ENCODE measurements around the gene WWOX.

Gene WWOX

DNA sequence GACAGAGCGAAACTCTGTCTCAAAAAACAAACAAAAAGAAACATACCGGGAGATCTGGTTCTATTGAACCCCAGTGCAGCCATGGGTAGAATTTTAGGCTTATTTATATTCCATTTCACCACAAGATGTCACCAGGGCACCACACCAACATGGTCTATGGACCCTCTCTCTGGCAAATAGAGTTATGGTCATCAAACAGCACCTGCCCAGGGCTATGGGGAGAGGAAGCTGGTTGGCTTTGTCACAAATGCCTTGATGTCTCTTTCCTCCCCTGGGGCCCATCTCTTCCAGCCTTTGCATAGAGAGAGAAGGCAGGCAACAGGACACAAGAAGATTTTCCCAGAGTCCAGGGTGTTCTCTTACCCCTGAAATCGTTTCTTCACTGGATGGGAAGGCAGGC is 128.4 kb downstream of the WWOX start:
- no peak for DNase-seq (ENCODE audit: low spot score)

DNA sequence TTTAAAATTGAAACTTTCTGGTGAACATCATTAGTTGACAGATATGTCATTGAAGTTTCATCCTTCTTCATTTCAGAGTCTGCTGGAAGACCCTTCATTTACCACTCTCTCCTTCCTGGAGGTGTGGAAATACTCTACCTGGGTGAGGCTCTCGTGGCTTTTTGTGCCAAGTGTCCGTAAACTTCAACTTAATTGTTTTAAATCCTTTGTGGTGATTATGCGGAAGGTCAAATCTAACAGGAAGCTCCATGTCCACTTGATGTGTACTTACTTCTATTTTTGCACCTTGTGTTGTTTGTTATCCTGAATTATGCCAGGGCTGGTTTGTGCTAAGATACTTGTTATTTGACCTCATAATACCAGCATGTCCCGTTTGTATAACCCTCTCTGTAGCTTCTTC is 129.2 kb downstream of the WWOX start:
- DNase-seq (ENCODE audit: low spot score), result no peak

DNA sequence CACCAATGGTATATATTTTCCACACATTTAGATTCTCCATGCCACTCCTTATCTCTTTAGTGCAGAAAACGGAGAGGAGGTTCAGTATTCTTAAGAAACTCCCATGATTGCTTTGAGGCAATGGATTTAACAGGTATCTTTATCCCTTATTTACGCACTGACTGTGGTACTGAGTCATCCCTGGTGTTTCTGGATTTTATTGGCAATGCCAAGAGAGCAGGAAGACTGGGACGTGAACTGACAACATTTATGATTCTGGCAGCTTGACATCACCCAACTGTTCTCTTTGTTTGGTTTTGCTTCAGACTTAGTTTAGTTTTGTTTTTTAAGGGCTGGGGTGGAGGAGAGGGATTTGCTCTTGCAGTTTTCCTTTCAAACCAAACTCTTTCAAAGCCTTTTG is 131.4 kb downstream of the WWOX start:
- no peak for DNase-seq (ENCODE audit: low spot score)

GRCh38 chr16:78235168-78235800 is 135.8 kb downstream of the WWOX start:
- peak; percentile 43 for DNase-seq (ENCODE audit: low spot score)

DNA sequence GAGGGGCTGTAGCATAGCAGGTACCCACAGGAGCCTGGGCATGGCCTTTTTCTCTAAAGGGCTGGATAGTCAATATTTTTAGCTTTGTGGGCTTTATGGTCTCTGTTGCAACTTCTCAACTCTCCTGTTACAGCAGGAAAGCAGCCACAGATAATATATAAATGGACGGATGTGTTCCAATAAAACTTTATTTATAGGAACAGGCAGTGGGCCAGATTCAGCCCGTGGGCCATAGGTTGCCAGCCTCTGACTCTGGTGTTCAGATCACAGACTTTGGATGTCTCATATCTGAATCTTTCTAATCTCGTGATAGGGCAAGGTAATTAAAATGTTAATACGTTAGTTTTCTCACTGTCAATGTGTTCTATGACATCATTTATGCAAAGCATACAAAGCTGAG is 136.4 kb downstream of the WWOX start:
- no peak for DNase-seq (ENCODE audit: low spot score)

DNA sequence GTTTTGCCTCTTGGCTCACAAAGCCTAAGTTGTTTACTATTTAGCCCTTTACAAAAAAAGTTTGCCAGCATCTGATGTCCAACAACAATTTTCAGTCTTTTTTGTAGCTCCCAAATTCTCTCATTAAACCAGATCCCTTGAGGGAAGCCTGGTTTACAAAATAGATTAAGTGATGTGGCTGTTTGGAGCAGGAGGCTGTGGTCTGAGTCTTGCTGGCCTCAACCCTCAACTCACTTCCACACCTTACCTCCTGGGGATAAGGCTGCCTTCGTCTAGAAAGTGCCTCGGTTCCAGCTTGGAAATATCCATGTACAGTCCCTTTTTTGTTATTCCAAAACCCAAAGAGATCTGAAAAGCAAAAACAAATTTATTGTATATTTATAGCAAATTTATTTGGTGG is 138.4 kb downstream of the WWOX start:
- DNase-seq (ENCODE audit: low spot score), result no peak

- no peak for DNase-seq (ENCODE audit: low spot score)
These were observed 141.2 kb downstream of the WWOX start for GRCh38 chr16:78240459-78241222.

DNA sequence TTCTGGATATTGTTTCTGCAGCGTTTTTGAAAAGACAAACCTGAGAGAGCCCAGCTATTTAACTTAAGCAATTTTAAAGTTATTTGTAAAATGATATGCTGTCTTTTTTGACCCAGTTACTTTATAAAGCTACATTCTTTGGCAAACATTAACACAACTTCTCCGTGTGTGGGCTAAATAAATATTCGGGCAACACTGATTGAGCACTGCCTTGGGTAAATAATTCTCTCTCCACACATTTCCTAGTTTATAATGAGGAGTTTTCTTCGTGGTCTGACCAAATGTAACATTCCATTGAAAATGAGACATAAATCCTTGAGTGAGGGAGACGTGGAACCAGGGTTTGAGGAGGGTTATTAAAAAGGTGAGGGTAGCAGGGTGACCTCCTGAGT is 142.8 kb downstream of the WWOX start:
- DNase-seq (ENCODE audit: low spot score), result no peak

- no peak for DNase-seq (ENCODE audit: low spot score)
These were observed 144.9 kb downstream of the WWOX start for GRCh38 chr16:78244131-78244895.

DNA sequence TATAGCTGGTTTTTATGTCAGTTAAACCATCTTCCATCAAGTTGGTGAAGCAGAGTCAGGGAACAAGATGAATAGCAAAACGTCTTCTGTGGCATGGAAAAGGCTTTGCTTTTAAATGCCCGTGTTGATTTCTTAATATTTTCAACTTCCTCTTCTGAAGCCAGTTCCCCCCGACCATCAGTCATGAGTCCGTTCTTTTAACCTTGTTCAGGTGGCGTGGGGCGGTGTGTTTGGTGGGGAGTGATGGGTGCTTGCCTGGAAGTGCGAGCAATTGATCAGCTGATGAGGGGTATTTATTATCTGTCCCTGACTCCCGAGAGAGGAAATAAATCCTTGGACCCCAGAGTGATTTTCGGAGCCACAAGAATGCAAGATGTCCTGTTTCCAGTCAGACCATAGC is 147.1 kb downstream of the WWOX start:
- DNase-seq (ENCODE audit: low spot score), result no peak

GRCh38 chr16:78249056-78249455 is 149.6 kb downstream of the WWOX start:
- DNase-seq (ENCODE audit: low spot score), result no peak

DNA sequence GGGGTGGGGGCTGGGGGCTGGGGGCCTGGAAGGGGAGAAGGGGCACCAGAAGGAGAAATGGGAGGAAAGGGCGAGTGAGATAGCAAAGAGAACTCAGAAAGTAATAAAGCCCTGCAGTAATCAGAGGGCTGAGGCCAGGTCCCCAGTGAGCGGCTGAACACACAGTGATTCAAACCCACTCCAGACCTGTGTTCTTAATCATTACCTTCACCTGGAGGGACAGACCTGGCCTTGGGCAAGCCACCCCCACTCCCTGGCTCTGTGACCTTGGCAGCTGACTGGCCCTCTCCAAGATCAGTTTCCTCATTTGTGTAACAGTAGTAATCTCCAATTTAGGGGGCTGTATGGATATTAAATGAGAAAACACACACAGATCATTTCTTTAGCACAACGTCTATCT is 150.4 kb downstream of the WWOX start:
- no peak for DNase-seq (ENCODE audit: low spot score)

DNA sequence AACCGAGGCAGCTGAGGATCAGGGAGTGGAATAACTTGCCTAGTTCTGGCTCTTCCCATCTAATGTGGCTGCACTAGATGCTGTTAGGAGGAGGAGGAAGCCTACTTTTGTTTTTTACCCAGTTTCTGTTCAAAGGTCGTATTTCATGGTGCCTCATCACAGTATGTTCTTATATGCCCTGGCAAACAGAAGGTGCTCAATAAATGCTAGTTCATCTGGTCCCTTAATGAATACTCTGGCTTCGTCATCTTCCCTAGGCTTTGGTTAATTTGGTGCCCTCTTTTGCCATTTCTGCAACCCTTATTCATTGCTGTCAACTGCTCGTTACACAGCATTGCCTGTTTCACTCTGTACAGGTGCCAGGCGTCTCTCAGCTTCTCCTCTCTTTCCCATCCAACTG is 151.7 kb downstream of the WWOX start:
- DNase-seq (ENCODE audit: low spot score), result no peak

DNA sequence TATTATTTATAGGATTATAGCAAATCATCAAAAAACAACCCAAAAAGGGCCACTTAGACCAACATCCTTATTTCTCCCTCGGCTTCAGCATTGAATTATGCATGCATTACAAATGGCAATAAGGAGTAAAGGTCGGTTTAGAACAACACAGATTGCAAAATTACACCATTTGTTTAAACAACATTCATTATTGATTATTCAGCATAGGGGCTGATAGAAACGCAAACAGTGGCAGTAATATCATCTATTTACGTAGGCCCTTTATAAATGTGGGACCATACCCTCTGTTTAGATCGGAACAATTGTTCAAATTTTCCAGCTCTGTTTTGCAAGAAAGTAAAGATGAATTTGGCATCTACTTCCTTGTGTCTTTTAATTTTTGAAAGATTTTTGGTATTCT is 153.3 kb downstream of the WWOX start:
- no peak for DNase-seq (ENCODE audit: low spot score)

- DNase-seq (ENCODE audit: low spot score), result no peak
These were observed 155.4 kb downstream of the WWOX start for GRCh38 chr16:78254841-78255240.

DNA sequence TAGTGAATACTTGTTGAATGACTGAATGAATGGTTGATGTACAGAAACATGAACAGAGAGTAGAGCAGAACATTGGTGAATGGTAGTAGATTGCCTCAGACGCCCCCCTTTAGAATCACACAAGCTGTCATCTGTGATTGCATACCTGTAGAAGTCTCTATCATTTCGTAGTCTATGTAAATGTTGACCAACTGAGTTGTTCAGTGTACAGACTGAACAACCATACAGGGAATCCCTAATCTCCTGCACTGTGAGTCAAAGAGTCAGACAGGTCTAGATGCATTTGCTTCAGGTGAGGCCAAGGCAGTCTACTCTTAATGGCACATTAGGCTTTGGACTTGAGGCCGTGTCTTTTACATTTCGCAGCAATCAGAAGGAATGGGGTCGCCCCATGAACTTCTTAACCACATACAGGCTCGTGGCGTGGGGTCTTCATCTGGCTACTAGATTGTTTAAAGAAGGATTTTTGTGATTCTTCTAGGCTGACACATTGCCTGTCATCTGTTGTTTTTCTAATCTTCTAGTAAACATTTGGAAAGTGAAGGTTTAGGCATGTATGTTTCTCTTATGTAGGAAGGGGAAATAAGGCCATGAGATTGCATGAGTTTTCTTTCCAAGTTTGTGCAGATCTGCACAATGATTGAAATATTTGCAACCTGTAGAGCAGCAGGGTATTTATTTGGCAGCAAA is 157.4 kb downstream of the WWOX start:
- DNase-seq (ENCODE audit: low spot score), result no peak

GRCh38 chr16:78257376-78257728 is 157.9 kb downstream of the WWOX start:
- DNase-seq (ENCODE audit: low spot score), result no peak

- no peak for DNase-seq (ENCODE audit: low spot score)
These were observed 159.1 kb downstream of the WWOX start for GRCh38 chr16:78258375-78259065.

DNA sequence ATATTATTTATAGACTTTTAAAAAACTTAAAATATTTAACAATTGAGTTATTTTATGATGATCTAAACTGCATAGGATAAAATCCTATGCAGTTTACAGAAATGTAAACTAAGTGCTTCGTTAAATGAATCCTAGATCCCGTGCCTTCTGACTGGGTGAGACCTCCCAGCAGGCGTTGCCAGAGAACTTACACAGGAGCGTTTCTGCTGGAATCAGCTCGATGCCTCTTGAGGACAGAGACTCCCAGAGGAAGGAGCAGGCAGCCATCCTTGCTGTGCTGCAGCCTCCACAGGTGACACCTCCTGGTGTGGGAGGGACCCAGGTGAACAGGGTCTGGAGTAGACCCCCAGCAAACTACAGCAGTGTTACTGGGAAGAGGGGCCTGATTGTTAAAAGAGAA is 160.4 kb downstream of the WWOX start:
- DNase-seq (ENCODE audit: low spot score), result no peak

GRCh38 chr16:78264642-78265041 is 165.2 kb downstream of the WWOX start:
- DNase-seq (ENCODE audit: low spot score), result no peak

DNA sequence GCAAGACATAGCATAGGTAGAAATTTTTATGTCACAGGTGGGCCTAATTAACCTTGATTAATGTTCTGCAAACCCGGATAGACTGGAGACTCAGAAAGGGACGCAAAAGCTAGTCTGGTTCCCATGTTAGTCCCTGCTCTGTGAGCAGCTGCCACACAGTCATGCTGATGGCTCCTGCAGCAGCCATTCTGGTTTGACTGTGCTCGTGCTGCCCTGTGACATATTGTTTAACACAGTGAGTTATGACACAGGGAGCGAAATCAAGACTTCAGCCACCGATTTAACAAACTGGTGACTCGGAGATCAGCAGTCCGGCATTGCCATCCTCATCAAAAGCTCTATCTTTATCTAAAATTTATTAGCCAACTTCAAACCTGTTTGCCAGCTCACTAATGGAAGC is 169.8 kb downstream of the WWOX start:
- DNase-seq (ENCODE audit: low spot score), result no peak

GRCh38 chr16:78271981-78272380 is 172.5 kb downstream of the WWOX start:
- DNase-seq (ENCODE audit: low spot score), result no peak
